Prostate gland (tissue), 2 donors: ENCODE data around the gene AUTS2. TPM values are rescaled to one million over a fixed set of nuclear protein-coding genes. Genes with fewer than 3 reads are reported as not detected.

Experiments used
- DNase-seq: peaks from one replicate; pipeline ENCODE4 v3.0.0-alpha.2; 2019; ENCODE audit warnings: low spot score
- H3K27ac ChIP-seq, 2 donors: fragments of 200-600 bp; sonication (generic); 2 replicates each; pipeline ENCODE4 v1.5.1; 2017 to 2019
- H3K27me3 ChIP-seq: fragments of 200-600 bp; sonication (generic); replicated peaks from 2 replicates; pipeline ENCODE4 v1.5.1; 2019; ENCODE audit not compliant: insufficient read depth
- H3K36me3 ChIP-seq, 2 donors: fragments of 200-600 bp; sonication (generic); 1 replicate in 1 of 2; 2 replicates in 1 of 2; pipeline versions ENCODE4 v1.5.1 to v1.8.1; 2017 to 2019
- H3K4me1 ChIP-seq: fragments of 200-600 bp; sonication (generic); replicated peaks from 2 replicates; pipeline ENCODE4 v1.5.1; 2019
- H3K4me3 ChIP-seq, 2 donors: fragments of 200-600 bp; sonication (generic); 2 replicates each; pipeline ENCODE4 v1.5.1; 2017 to 2019
- H3K9me3 ChIP-seq: fragments of 200-600 bp; sonication (generic); 2 replicates; pipeline ENCODE4 v1.5.1; 2017
- CTCF ChIP-seq, 4 experiments: fragments of 200-600 bp in 2 of 4; fragments of 450-650 bp in 2 of 4; sonication (generic) in 2 of 4; IDR thresholded peaks; 1 replicate in 3 of 4; 2 replicates in 1 of 4; pipeline ENCODE4 v1.5.1; 2016 to 2019; ENCODE audit warnings: antibody characterized with exemption in 4 of 4, mild to moderate bottlenecking in 2 of 4, moderate library complexity in 2 of 4
- POLR2A ChIP-seq: fragments of 450-650 bp; IDR thresholded peaks from one replicate; pipeline ENCODE4 v1.6.1; 2016; ENCODE audit warnings: antibody characterized with exemption, mild to moderate bottlenecking
- POLR2AphosphoS5 ChIP-seq: sonication (generic); formaldehyde crosslinking; IDR thresholded peaks from one replicate; pipeline ENCODE4 v1.6.1; 2017; ENCODE audit warnings: antibody characterized with exemption
- WGBS: methylation state at CpG from one replicate; pipeline ENCODE4 v1.1.5; 2018; 5-methylcytosine and 5-hydroxymethylcytosine counted together
- intact Hi-C: fragments of 100-400 bp; cut with DNase I; formaldehyde crosslinking; loops from one replicate; pipeline ENCODE4 v1.14.2; 2022
- total RNA-seq, 2 donors: library from RNA; depleted of rRNA; stranded (reverse); fragments of >200 nt; gene quantifications; one replicate each; pipeline ENCODE4 v1.1.0, GENCODE V29; 2016

AUTS2 gene
- total RNA-seq, 2 donors from 2014 or later: 25.0 to 55.2 TPM

- DNase-seq: no peak
- H3K27ac ChIP-seq: no peak overlapping the region
- WGBS: 89% methylated on average over 3 of the region's 3 CpGs
- no peaks in the 10 kb centered on the region for H3K9me3 ChIP-seq
- H3K36me3 ChIP-seq: no peaks in the 10 kb centered on the region
- no peaks in the 10 kb centered on the region for H3K27me3 ChIP-seq
- intact Hi-C loops: no loop called here
- H3K4me1 ChIP-seq: no peaks in the 10 kb centered on the region
- TF ChIP-seq CTCF (IDR thresholded peaks at IDR 0.05): no peak
- TF ChIP-seq POLR2AphosphoS5: no peak
- no peak overlapping the region for H3K4me3 ChIP-seq
Measured at GRCh38 chr7:70131817-70132216, 533.5 kb downstream of the AUTS2 start.

GRCh38 chr7:70132226-70132851 lies 534.1 kb downstream of the AUTS2 start:
- H3K36me3 ChIP-seq: no peaks in the 10 kb centered on the region
- DNase-seq: no peak
- TF ChIP-seq POLR2AphosphoS5: no peak
- no peak for TF ChIP-seq CTCF (IDR thresholded peaks at IDR 0.05)
- no peak for TF ChIP-seq POLR2A
- H3K9me3 ChIP-seq: no peaks in the 10 kb centered on the region
- intact Hi-C loops: no loop called here
- no peaks in the 10 kb centered on the region for H3K4me1 ChIP-seq
- no peaks in the 10 kb centered on the region for H3K27me3 ChIP-seq
- 93% methylated on average over 11 of the region's 11 CpGs for WGBS
- H3K4me3 ChIP-seq: no peak overlapping the region
- H3K27ac ChIP-seq: no peak overlapping the region

- no peak overlapping the region for H3K27ac ChIP-seq
- intact Hi-C loops: no loop called here
- no peak for DNase-seq
- H3K4me3 ChIP-seq: no peak overlapping the region
- H3K9me3 ChIP-seq: no peaks in the 10 kb centered on the region
- TF ChIP-seq CTCF (IDR thresholded peaks at IDR 0.05) (no peak), POLR2AphosphoS5 (no peak), POLR2A (no peak)
- H3K27me3 ChIP-seq: no peaks in the 10 kb centered on the region
- no peaks in the 10 kb centered on the region for H3K4me1 ChIP-seq
- no peaks in the 10 kb centered on the region for H3K36me3 ChIP-seq
- 78% methylated on average over 1 of the region's 1 CpG for WGBS
Measured at GRCh38 chr7:70132852-70133690, 534.8 kb downstream of the AUTS2 start.

- no peaks in the 10 kb centered on the region for H3K36me3 ChIP-seq
- no peak overlapping the region for H3K27ac ChIP-seq
- DNase-seq: no peak
- TF ChIP-seq POLR2A: no peak
- no peak for TF ChIP-seq CTCF (IDR thresholded peaks at IDR 0.05)
- TF ChIP-seq POLR2AphosphoS5: no peak
- 66% methylated on average over 8 of the region's 8 CpGs for WGBS
- H3K4me3 ChIP-seq: no peak overlapping the region
- intact Hi-C loops: no loop called here
- H3K27me3 ChIP-seq: no peaks in the 10 kb centered on the region
- no peaks in the 10 kb centered on the region for H3K4me1 ChIP-seq
- no peaks in the 10 kb centered on the region for H3K9me3 ChIP-seq
Measured at GRCh38 chr7:70134029-70134770, 535.9 kb downstream of the AUTS2 start.
